PFSK-1 (cell line): ENCODE measurements around the gene GALNT18.

Experiments used
- FOXP2 ChIP-seq: optimal IDR thresholded peaks from 2 replicates; pipeline ENCODE3; 2011; ENCODE audit warnings: borderline replicate concordance, control low read depth, inconsistent platforms; ENCODE audit not compliant: insufficient read depth; ENCODE audit errors: extremely low read length, extremely low read depth
- POLR2AphosphoS5 ChIP-seq: IDR thresholded peaks from 2 replicates; pipeline ENCODE4 v1.6.1; 2012; ENCODE audit warnings: low read depth, mild to moderate bottlenecking, control low read depth, low read length, moderate library complexity
- SIN3A ChIP-seq: IDR thresholded peaks from 2 replicates; pipeline ENCODE4 v1.6.1; 2012; ENCODE audit warnings: mild to moderate bottlenecking, low read length, moderate library complexity, borderline replicate concordance; ENCODE audit not compliant: insufficient read depth
- TAF1 ChIP-seq: IDR thresholded peaks from 2 replicates; pipeline ENCODE4 v1.6.1; 2012; ENCODE audit warnings: low read length, control low read depth, borderline replicate concordance; ENCODE audit not compliant: insufficient read depth
- TF ChIP-seq, protein P1 (sequence below), 2 experiments: IDR thresholded peaks; 2 replicates each; pipeline versions ENCODE4 v1.6.1 to v1.8.0; 2011 to 2012; ENCODE audit warnings: low read depth in 2 of 2, low read length in 2 of 2, control low read depth in 1 of 2, inconsistent platforms in 1 of 2, mild to moderate bottlenecking in 1 of 2, moderate library complexity in 1 of 2; ENCODE audit not compliant: insufficient read depth in 1 of 2

The GALNT18 gene

DNA sequence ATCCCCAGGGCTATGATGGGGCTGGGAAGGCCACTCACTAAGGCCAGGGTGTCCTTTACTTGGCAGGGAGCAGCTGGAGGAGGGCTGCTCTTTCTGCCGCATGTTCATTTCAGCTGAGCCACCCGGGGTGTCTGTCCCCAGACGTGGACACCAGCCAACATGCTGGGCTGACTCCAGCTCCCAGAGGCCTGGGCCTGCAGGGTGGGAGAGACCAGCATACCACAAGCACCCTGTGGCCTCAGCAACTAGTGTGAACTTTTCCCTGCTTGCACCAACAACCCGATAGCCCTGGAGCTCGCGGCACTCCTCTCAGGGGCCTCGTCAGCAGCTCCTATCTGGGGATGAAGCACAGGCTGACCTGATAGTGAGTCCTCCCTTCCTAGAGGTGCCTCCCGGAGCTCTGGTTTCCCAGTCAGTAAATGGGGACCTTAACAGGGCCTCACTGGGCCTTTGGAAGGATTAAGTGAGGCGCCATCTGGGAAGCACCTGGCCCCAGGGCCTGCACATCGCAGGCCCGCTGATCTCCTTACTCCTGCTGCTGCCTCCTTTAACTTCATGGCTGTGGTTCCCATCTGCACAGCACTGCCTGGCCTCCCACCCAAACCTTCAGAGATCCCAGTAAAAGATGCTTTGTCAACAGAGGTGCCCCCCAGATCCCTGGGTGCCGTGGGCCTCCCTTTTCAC lies 83.4 kb downstream of the GALNT18 start:
- TF ChIP-seq, protein P1, sequence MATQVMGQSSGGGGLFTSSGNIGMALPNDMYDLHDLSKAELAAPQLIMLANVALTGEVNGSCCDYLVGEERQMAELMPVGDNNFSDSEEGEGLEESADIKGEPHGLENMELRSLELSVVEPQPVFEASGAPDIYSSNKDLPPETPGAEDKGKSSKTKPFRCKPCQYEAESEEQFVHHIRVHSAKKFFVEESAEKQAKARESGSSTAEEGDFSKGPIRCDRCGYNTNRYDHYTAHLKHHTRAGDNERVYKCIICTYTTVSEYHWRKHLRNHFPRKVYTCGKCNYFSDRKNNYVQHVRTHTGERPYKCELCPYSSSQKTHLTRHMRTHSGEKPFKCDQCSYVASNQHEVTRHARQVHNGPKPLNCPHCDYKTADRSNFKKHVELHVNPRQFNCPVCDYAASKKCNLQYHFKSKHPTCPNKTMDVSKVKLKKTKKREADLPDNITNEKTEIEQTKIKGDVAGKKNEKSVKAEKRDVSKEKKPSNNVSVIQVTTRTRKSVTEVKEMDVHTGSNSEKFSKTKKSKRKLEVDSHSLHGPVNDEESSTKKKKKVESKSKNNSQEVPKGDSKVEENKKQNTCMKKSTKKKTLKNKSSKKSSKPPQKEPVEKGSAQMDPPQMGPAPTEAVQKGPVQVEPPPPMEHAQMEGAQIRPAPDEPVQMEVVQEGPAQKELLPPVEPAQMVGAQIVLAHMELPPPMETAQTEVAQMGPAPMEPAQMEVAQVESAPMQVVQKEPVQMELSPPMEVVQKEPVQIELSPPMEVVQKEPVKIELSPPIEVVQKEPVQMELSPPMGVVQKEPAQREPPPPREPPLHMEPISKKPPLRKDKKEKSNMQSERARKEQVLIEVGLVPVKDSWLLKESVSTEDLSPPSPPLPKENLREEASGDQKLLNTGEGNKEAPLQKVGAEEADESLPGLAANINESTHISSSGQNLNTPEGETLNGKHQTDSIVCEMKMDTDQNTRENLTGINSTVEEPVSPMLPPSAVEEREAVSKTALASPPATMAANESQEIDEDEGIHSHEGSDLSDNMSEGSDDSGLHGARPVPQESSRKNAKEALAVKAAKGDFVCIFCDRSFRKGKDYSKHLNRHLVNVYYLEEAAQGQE (IDR thresholded peaks at IDR 0.05; ENCODE audit: insufficient read depth in 1 of 2, low read depth in 2 of 2, low read length in 2 of 2), result no peak
- TF ChIP-seq POLR2AphosphoS5 (no peak), FOXP2 (no peak), TAF1 (no peak), SIN3A (no peak)

DNA sequence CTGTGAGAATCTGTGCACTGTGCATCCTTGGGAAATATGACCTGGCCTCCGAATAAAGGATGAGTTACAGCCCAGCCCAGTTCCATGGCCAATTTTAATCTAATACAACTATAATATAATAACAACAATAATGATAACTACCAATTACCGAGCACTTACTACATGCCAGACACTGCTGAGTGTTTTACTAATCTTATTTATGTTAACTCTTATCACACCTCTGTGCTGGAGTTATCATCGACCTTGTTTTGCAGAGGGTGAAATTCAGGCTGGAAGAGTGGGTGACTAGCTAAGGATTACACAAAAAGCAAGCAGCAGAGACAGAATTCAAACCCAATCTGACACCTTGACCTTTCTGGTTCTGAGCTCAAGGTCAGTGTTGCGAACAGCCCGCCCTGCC lies 83.9 kb downstream of the GALNT18 start:
- no peak for TF ChIP-seq POLR2AphosphoS5
- TF ChIP-seq TAF1, result no peak
- TF ChIP-seq, protein P1 (IDR thresholded peaks at IDR 0.05; ENCODE audit: insufficient read depth in 1 of 2, low read depth in 2 of 2, low read length in 2 of 2), result no peak
- no peak for TF ChIP-seq SIN3A
- TF ChIP-seq FOXP2, result no peak

DNA sequence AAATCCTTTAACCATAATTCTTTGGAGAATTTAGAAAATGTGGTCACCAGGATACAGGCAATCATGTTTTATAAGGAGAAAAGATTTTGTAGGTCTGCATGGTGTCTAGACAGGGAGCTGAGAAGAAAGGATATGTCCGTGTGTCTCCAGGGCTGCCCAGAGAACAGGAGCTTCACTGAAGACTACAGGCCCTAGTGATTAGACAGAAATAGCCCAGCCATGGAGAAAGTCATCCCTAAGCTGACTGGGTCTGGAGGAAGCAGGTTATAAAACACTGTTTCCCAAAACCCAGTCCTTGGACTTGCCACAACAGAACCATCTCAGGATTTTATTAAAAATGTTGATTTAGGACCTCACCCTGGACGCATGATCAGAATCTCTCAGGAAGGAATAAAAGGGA lies 84.4 kb downstream of the GALNT18 start:
- TF ChIP-seq SIN3A (no peak), TAF1 (no peak), FOXP2 (no peak), POLR2AphosphoS5 (no peak)
- TF ChIP-seq, protein P1 (IDR thresholded peaks at IDR 0.05; ENCODE audit: insufficient read depth in 1 of 2, low read depth in 2 of 2, low read length in 2 of 2), result no peak

DNA sequence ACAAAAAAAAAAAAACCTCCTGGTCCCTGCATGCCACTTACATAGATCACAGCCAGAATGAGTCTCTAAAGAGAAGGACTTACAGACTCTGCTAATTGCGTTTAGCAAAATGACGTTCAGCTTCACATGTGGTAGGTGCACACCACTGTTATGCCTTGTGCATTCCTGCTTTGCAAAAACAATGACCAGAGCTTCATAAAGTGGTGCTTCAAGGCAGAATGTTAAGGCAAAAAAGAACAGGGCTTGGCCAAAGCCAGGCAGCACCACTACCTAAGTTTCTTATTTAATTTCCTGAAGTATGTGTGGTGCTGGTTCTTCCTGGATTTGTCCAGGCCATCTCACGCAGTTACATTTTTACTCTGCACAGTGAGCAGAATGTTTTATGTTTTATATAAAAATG lies 85.2 kb downstream of the GALNT18 start:
- TF ChIP-seq SIN3A (no peak), TAF1 (no peak), POLR2AphosphoS5 (no peak), FOXP2 (no peak)
- TF ChIP-seq, protein P1 (IDR thresholded peaks at IDR 0.05; ENCODE audit: insufficient read depth in 1 of 2, low read depth in 2 of 2, low read length in 2 of 2), result no peak

DNA sequence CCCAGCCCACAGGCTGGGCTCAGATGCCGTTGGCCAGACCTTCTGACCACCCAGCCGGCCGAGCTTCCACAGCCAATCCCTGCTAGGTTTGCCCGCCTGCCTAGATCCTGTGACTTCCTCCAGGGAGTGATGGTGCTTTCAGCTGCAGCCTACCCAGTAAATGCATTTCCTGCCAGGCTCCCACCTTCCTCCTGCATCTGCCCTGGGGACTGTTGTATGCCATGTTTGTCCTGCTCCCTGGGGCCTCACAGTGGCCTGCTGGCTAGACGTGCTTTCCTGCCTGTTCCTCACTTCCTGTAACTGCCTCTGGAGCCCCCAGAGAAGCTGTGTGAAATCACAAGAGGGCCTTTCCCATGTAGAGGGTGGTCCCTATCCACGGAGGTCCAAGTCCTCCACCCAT lies 86.2 kb downstream of the GALNT18 start:
- no peak for TF ChIP-seq SIN3A
